Activated CD8-positive, alpha-beta memory T cell treated with anti-CD3 and anti-CD28 coated beads, Interleukin-2, amount 50 U/mL, for 24 hours (primary cell): ENCODE data around the gene ATP8A2.
"Not testable (repeated sequence)": the region's sequence is repeated elsewhere in the genome, so short reads cannot be mapped to it uniquely, and the experiment has no call there.

Experiments used
- DNase-seq: peaks from one replicate; pipeline ENCODE4 v3.0.0-alpha.2; 2020; ENCODE audit errors: extremely low read depth

The ATP8A2 gene

GRCh38 chr13:25920931-25921330 lies 549.2 kb downstream of the ATP8A2 start:
- DNase-seq: no peak

- DNase-seq: no peak
These were observed 550.6 kb downstream of the ATP8A2 start for GRCh38 chr13:25922376-25922775.

- no peak for DNase-seq
These were observed 551.7 kb downstream of the ATP8A2 start for GRCh38 chr13:25923217-25924085.

- DNase-seq: no peak
These were observed 555.6 kb downstream of the ATP8A2 start for GRCh38 chr13:25927363-25927762.

GRCh38 chr13:25927932-25928331 lies 556.2 kb downstream of the ATP8A2 start:
- no peak for DNase-seq

- no peak for DNase-seq
These were observed 557.2 kb downstream of the ATP8A2 start for GRCh38 chr13:25928941-25929505.

GRCh38 chr13:25929816-25930215 lies 558.0 kb downstream of the ATP8A2 start:
- no peak for DNase-seq

GRCh38 chr13:25930653-25931052 lies 558.9 kb downstream of the ATP8A2 start:
- no peak for DNase-seq

GRCh38 chr13:25932365-25932764 lies 560.6 kb downstream of the ATP8A2 start:
- DNase-seq: no peak

GRCh38 chr13:25933520-25933919 lies 561.7 kb downstream of the ATP8A2 start:
- no peak for DNase-seq

- DNase-seq: no peak
These were observed 562.4 kb downstream of the ATP8A2 start for GRCh38 chr13:25934127-25934526.

GRCh38 chr13:25939961-25940687 lies 568.4 kb downstream of the ATP8A2 start:
- DNase-seq: no peak

GRCh38 chr13:25943081-25943480 lies 571.3 kb downstream of the ATP8A2 start:
- DNase-seq: no peak

- DNase-seq: no peak
These were observed 571.9 kb downstream of the ATP8A2 start for GRCh38 chr13:25943658-25944057.

- DNase-seq: no peak
These were observed 573.8 kb downstream of the ATP8A2 start for GRCh38 chr13:25945596-25945995.

- DNase-seq: no peak
These were observed 574.5 kb downstream of the ATP8A2 start for GRCh38 chr13:25946321-25946720.

- no peak for DNase-seq
These were observed 577.1 kb downstream of the ATP8A2 start for GRCh38 chr13:25948910-25949309.

GRCh38 chr13:25951831-25952230 lies 580.1 kb downstream of the ATP8A2 start:
- no peak for DNase-seq

GRCh38 chr13:25954080-25954479 lies 582.3 kb downstream of the ATP8A2 start:
- not testable (repeated sequence) for DNase-seq

GRCh38 chr13:25954943-25955342 lies 583.2 kb downstream of the ATP8A2 start:
- not testable (repeated sequence) for DNase-seq

GRCh38 chr13:25958986-25959385 lies 587.2 kb downstream of the ATP8A2 start:
- no peak for DNase-seq

GRCh38 chr13:25961294-25961693 lies 589.5 kb downstream of the ATP8A2 start:
- DNase-seq: no peak

- DNase-seq: no peak
These were observed 591.9 kb downstream of the ATP8A2 start for GRCh38 chr13:25963674-25964073.
